Neural progenitor cell (in vitro differentiated cells): ENCODE data around the gene FUT2. TPM values are rescaled to one million over a fixed set of nuclear protein-coding genes. Genes with fewer than 3 reads are reported as not detected.
"Not testable (repeated sequence)": the region's sequence is repeated elsewhere in the genome, so short reads cannot be mapped to it uniquely, and the experiment has no call there.

Source experiments
- DNase-seq: peaks from one replicate; pipeline ENCODE4 v3.0.0-alpha.2; 2016; ENCODE audit warnings: low spot score
- H2AFZ ChIP-seq: fragments of 200-600 bp; sonication (generic); replicated peaks from 2 replicates; pipeline ENCODE4 v1.6.1; 2016; ENCODE audit warnings: antibody characterized with exemption
- H3F3A ChIP-seq: fragments of 200-600 bp; sonication (generic); 2 replicates; pipeline ENCODE4 v1.6.1; 2016; ENCODE audit warnings: antibody characterized with exemption, low read depth
- H3K27ac ChIP-seq: fragments of 200-600 bp; sonication (generic); 2 replicates; pipeline ENCODE4 v1.5.1; 2016; ENCODE audit warnings: mild to moderate bottlenecking
- H3K27me3 ChIP-seq: fragments of 200-600 bp; sonication (generic); 2 replicates; pipeline ENCODE4 v1.6.1; 2016; ENCODE audit warnings: mild to moderate bottlenecking, moderate library complexity
- H3K36me3 ChIP-seq: fragments of 200-600 bp; sonication (generic); 2 replicates; pipeline ENCODE4 v1.5.1; 2016
- H3K4me1 ChIP-seq: fragments of 200-600 bp; sonication (generic); 2 replicates; pipeline ENCODE4 v1.6.1; 2016; ENCODE audit warnings: mixed run types
- H3K4me2 ChIP-seq: fragments of 200-600 bp; sonication (generic); 2 replicates; pipeline ENCODE4 v1.6.1; 2016
- H3K4me3 ChIP-seq: fragments of 200-600 bp; sonication (generic); 2 replicates; pipeline ENCODE4 v1.5.1; 2016
- H3K79me2 ChIP-seq: fragments of 200-600 bp; sonication (generic); 2 replicates; pipeline ENCODE4 v1.6.1; 2016; ENCODE audit warnings: low read depth
- H3K9ac ChIP-seq: fragments of 200-600 bp; sonication (generic); 2 replicates; pipeline ENCODE4 v1.6.1; 2016
- H3K9me3 ChIP-seq: fragments of 200-600 bp; sonication (generic); 2 replicates; pipeline ENCODE4 v1.5.1; 2016; ENCODE audit warnings: low read depth
- H4K20me1 ChIP-seq: fragments of 200-600 bp; sonication (generic); 2 replicates; pipeline ENCODE4 v1.6.1; 2016; ENCODE audit warnings: low read depth
- H3K27ac Mint-ChIP-seq: 3 replicates; pipeline ENCODE4 v1.8.0; 2021; ENCODE audit warnings: mixed read lengths
- H3K27me3 Mint-ChIP-seq: 2 replicates; pipeline ENCODE4 v1.8.0; 2022; ENCODE audit warnings: low read depth, mild to moderate bottlenecking, inconsistent platforms, moderate library complexity, mixed read lengths; ENCODE audit not compliant: insufficient read depth
- H3K36me3 Mint-ChIP-seq: 3 replicates; pipeline ENCODE4 v1.8.0; 2021; ENCODE audit warnings: mixed read lengths
- H3K4me1 Mint-ChIP-seq: 3 replicates; pipeline ENCODE4 v1.8.0; 2021; ENCODE audit warnings: mixed read lengths
- H3K4me3 Mint-ChIP-seq: 3 replicates; pipeline ENCODE4 v1.8.0; 2021; ENCODE audit warnings: mild to moderate bottlenecking, moderate library complexity, mixed read lengths
- H3K9me3 Mint-ChIP-seq: 3 replicates; pipeline ENCODE4 v1.8.0; 2020; ENCODE audit warnings: mixed read lengths
- CTCF ChIP-seq: fragments of 200-600 bp; sonication (generic); IDR thresholded peaks from 2 replicates; pipeline ENCODE4 v1.5.1; 2017; ENCODE audit warnings: antibody characterized with exemption, mild to moderate bottlenecking
- EZH2 ChIP-seq: fragments of 200-600 bp; sonication (generic); IDR thresholded peaks from 2 replicates; pipeline ENCODE4 v1.6.1; 2017; ENCODE audit warnings: antibody characterized with exemption, mild to moderate bottlenecking, moderate library complexity
- EZH2phosphoT487 ChIP-seq: fragments of 200-600 bp; sonication (generic); IDR thresholded peaks from 2 replicates; pipeline ENCODE4 v1.6.1; 2017; ENCODE audit warnings: antibody characterized with exemption
- total RNA-seq: library from RNA; depleted of rRNA; stranded (reverse); fragments of >200 nt; gene quantifications from 2 replicates; pipeline ENCODE4 v1.2.3, GENCODE V29; 2015; ENCODE audit warnings: low replicate concordance

FUT2 gene
- total RNA-seq, 1 donor from 2014 or later: 0.09 TPM

- no peak overlapping the region for H3K4me3 ChIP-seq
- peaks cover 25% of the 10 kb centered on the region for H3K4me1 ChIP-seq
- TF ChIP-seq EZH2phosphoT487 (no peak), CTCF (no peak), EZH2 (no peak)
- no peak for DNase-seq
- H3K9me3 ChIP-seq: no peaks in the 10 kb centered on the region
- no peaks in the 10 kb centered on the region for H3K9me3 Mint-ChIP-seq
- no peak overlapping the region for H3K27ac ChIP-seq
- peaks cover 25% of the 10 kb centered on the region for H3K4me1 Mint-ChIP-seq
- no peak overlapping the region for H3K4me2 ChIP-seq
- no peaks in the 10 kb centered on the region for H3K79me2 ChIP-seq
- H3K36me3 Mint-ChIP-seq: no peaks in the 10 kb centered on the region
- no peak overlapping the region for H2AFZ ChIP-seq
- peaks cover 9% of the 10 kb centered on the region for H3F3A ChIP-seq
- H4K20me1 ChIP-seq: no peaks in the 10 kb centered on the region
- H3K27me3 ChIP-seq: peaks cover 16% of the 10 kb centered on the region
- H3K9ac ChIP-seq: no peak overlapping the region
- H3K36me3 ChIP-seq: no peaks in the 10 kb centered on the region
- no peak overlapping the region for H3K4me3 Mint-ChIP-seq
- peaks cover 6% of the 10 kb centered on the region for H3K27me3 Mint-ChIP-seq
- no peak overlapping the region for H3K27ac Mint-ChIP-seq
Measured at GRCh38 chr19:48676887-48677286, 18.9 kb upstream of the FUT2 start.

- Mint-ChIP-seq H3K27ac (no peak overlapping the region), H3K4me3 (no peak overlapping the region), H3K27me3 (peaks cover 6% of the 10 kb centered on the region), H3K9me3 (no peaks in the 10 kb centered on the region), H3K36me3 (no peaks in the 10 kb centered on the region), H3K4me1 (peaks cover 21% of the 10 kb centered on the region)
- H3K4me2 ChIP-seq: no peak overlapping the region
- no peaks in the 10 kb centered on the region for H3K36me3 ChIP-seq
- peaks cover 20% of the 10 kb centered on the region for H3K4me1 ChIP-seq
- H3K9me3 ChIP-seq: no peaks in the 10 kb centered on the region
- H3K9ac ChIP-seq: no peak overlapping the region
- peaks cover 16% of the 10 kb centered on the region for H3K27me3 ChIP-seq
- no peaks in the 10 kb centered on the region for H3K79me2 ChIP-seq
- H3K27ac ChIP-seq: no peak overlapping the region
- no peak overlapping the region for H2AFZ ChIP-seq
- DNase-seq: no peak
- no peaks in the 10 kb centered on the region for H4K20me1 ChIP-seq
- peaks cover 9% of the 10 kb centered on the region for H3F3A ChIP-seq
- H3K4me3 ChIP-seq: no peak overlapping the region
- TF ChIP-seq EZH2 (no peak), EZH2phosphoT487 (no peak), CTCF (no peak)
Measured at GRCh38 chr19:48678201-48678600, 17.6 kb upstream of the FUT2 start.

GRCh38 chr19:48680006-48680405, 15.8 kb upstream of the FUT2 start:
- not testable (repeated sequence) for H3K9me3 ChIP-seq, H3K27me3 ChIP-seq, H4K20me1 ChIP-seq, H3K79me2 ChIP-seq, H3K4me1 ChIP-seq, H3K4me3 ChIP-seq, H3K9me3 Mint-ChIP-seq, H3K27me3 Mint-ChIP-seq, H3K27ac ChIP-seq, H3K9ac ChIP-seq, H3K4me3 Mint-ChIP-seq, H3K4me2 ChIP-seq, DNase-seq, H3K27ac Mint-ChIP-seq, H3K36me3 ChIP-seq, H3K36me3 Mint-ChIP-seq, H3F3A ChIP-seq, H2AFZ ChIP-seq
- peaks cover 10% of the 10 kb centered on the region for H3K4me1 Mint-ChIP-seq

GRCh38 chr19:48680436-48681126, 15.2 kb upstream of the FUT2 start:
- H3K4me1 Mint-ChIP-seq: peaks cover 8% of the 10 kb centered on the region
- no peak overlapping the region for H3K27ac ChIP-seq

More at GRCh38 chr19:48680436-48681126, 15.2 kb upstream of the FUT2 start:
- no peak overlapping the region for H3K4me3 ChIP-seq
- H3K4me1 ChIP-seq: peaks cover 2% of the 10 kb centered on the region
- H2AFZ ChIP-seq: no peak overlapping the region
- H3K9me3 Mint-ChIP-seq: no peaks in the 10 kb centered on the region
- no peak overlapping the region for H3K9ac ChIP-seq
- no peaks in the 10 kb centered on the region for H3K36me3 Mint-ChIP-seq
- H3K4me2 ChIP-seq: no peak overlapping the region
- no peak overlapping the region for H3K4me3 Mint-ChIP-seq
- no peaks in the 10 kb centered on the region for H3K9me3 ChIP-seq
- TF ChIP-seq EZH2 (no peak), CTCF (no peak), EZH2phosphoT487 (no peak)
- peaks cover 2% of the 10 kb centered on the region for H3K27me3 Mint-ChIP-seq
- H4K20me1 ChIP-seq: no peaks in the 10 kb centered on the region
- DNase-seq: no peak
- no peak overlapping the region for H3K27ac Mint-ChIP-seq
- no peaks in the 10 kb centered on the region for H3K36me3 ChIP-seq
- H3K79me2 ChIP-seq: no peaks in the 10 kb centered on the region
- H3F3A ChIP-seq: peaks cover 2% of the 10 kb centered on the region
- no peaks in the 10 kb centered on the region for H3K27me3 ChIP-seq
